HTERT RPE-1 (cell line): ENCODE measurements around the gene ERP27.

Source experiments
- in situ Hi-C: fragments of 300-500 bp; cut with MboI; formaldehyde crosslinking; loops from 4 replicates; pipeline ENCODE4 v1.14.3; 2020; ENCODE audit warnings: low sequenced_read_pairs

Gene ERP27

GRCh38 chr12:14937014-14937413 is 1.3 kb downstream of the ERP27 start:
- in situ Hi-C loops, result no loop called here

DNA sequence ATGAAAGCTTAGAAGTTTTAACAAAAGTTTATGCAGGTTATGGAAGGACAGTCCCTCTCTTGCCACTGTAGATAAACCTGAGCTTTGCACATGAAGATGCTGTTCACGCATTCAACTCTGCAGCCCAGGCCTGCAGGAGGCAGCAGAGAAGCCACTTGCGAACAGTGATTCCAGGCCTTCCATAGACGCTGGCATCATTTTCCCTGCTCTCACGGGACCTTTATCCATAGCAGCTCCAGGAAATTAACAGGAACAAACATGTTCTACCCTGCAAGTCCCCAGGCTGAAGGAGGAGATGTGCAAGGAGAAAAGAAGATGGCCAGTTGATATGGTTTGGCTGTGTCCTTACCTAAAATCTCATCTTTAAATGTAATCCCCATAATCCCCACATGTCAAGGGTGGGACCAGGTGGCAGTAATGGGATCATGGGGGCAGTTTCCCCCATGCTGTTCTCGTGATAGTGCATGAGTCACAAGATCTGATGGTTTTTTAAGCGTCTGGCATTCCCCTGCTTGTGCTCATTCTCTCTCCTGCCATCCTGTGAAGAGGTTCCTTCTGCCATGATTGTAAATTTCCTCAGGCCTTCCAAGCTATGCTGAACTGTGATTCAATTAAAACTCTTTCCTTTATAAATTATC is 2.0 kb downstream of the ERP27 start:
- in situ Hi-C loops, result no loop called here

- in situ Hi-C loops, result no loop called here
These were observed 3.3 kb downstream of the ERP27 start for GRCh38 chr12:14935031-14935430.

- in situ Hi-C loops, result no loop called here
These were observed 3.8 kb downstream of the ERP27 start for GRCh38 chr12:14934511-14934910.

DNA sequence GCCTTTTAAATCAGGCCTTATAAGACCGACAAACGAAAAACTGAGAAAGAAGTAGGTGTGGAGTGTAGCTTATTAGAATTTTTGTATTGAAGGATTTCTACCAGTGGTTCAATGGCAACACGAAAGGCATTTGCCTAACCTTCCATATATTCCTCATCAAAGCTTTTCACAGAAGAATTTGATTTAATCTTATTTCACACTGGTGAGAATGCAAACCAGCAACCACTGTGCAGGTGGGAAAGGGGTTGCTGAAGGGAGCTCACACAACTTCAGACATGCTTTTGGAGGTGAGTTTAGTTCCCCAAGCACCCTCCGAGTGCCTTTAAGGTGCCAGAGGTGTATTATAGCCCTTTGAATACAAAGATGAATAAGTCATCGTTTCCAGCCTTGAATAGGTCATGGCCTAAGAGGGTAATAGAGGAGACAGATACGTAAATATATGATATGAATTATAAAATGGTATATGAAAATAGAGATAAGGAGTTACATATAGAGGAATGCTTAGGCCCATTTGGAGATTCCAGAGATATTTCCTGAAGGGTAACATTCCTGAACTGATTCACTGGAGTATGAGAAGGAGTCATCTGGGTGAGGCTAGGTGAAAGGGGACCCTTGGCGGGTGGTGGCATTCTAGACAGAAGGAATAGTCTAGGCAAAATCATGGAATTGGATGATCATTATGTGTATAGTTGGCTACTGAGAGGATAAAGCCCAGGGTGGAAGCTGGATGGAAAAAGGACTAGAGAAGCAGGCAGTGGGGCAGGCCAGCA is 6.4 kb downstream of the ERP27 start:
- in situ Hi-C loops, result no loop called here

DNA sequence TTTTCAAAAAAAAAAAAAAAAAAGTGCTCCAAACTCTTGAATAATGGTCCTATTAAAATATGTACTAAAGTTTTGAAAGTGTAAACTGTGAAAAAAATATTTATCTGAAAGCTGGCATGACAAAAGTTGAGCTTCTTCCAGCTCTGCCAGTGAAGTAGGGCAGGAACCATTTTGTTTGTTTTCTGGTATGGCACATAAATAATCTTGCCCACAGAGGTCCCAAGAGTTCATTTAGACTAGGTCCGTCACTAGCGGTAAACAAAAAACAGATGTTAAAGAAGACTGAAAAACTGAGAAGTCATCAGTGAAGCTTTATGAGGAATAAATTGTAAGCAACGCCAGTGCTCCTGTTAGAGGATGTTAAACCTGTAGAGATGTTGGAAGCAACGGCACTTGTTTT is 7.0 kb downstream of the ERP27 start:
- in situ Hi-C loops, result no loop called here

GRCh38 chr12:14930299-14930698 is 8.0 kb downstream of the ERP27 start:
- in situ Hi-C loops, result no loop called here

- in situ Hi-C loops, result no loop called here
These were observed 9.4 kb downstream of the ERP27 start for GRCh38 chr12:14928931-14929330.

GRCh38 chr12:14927267-14927666 is 11.1 kb downstream of the ERP27 start:
- in situ Hi-C loops, result no loop called here

GRCh38 chr12:14924541-14924940 is 13.8 kb downstream of the ERP27 start:
- in situ Hi-C loops, result no loop called here

DNA sequence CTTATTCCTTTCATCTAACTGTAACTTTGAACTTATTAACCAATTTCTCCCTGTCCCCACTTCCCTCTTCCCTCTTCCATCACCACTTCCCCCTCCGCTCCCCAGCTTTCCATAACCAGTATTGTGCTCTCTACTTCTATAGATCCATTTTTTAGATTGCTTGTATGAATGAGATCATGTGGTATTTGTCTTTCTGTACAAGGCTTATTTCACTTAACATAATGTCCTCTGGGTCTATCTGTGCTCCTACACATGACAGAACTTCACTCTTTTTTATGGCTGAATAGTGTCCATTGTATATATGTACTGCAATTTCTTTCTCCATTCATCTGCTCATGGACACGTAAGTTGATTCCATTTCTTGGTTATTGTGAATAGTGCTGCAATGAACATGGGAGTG is 14.4 kb downstream of the ERP27 start:
- in situ Hi-C loops, result no loop called here

DNA sequence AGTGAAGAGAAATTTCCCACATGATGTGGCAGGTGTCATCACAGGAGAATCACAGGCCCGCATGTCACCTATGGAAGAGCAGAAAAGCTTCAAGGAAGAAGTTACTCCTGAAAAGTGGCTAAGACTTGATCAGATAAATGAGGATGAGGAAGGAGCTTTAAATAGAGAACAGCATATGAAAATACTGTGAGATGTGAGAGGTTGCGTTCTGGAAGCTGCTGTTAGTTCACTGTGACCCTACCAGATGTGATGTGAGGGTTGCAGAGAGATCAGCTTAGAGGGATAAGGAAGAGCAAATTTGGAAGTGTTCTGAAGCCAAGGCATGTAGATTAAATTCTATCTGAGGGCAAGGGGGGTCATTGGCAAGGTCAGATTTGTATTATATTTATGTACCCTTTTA is 17.1 kb downstream of the ERP27 start:
- in situ Hi-C loops, result no loop called here

- in situ Hi-C loops, result no loop called here
These were observed 17.7 kb downstream of the ERP27 start for GRCh38 chr12:14920475-14921126.

DNA sequence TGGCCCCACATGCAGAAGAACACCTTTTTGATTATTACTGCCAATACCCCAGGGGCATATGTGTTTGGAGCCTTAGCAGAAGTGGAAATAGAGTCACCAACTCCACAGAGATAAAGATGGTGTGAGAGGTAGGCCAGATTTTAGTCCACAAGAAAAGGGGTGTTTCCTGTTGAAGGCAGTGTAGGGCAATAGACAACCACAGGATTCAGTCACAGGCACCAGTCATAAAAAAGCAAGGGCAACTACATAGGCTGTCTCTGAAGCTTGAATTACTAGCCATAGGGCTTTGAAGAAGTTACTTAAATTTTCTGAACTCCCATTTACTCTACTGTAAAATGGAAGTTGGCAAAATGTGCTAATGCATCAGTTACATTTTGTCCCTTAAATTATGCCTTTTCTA is 18.9 kb downstream of the ERP27 start:
- in situ Hi-C loops, result no loop called here

DNA sequence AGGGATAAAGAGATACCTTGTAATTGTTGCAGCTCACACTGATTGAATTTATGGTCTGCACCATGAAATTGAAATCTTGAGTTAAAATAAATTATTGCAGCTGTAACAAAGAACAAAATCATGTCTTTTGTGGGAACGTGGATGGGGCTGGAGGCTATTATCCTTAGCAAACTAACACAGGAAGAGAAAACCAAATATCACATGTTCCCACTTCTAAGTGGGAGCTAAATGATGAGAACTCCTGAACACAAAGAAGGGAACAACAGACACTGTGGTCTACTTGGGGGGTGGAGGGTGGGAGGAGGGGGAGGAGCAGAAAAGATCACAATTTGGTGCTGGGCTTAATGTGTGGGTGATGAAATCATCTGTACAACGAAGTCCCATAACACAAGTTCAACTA is 22.6 kb downstream of the ERP27 start:
- in situ Hi-C loops, result no loop called here

DNA sequence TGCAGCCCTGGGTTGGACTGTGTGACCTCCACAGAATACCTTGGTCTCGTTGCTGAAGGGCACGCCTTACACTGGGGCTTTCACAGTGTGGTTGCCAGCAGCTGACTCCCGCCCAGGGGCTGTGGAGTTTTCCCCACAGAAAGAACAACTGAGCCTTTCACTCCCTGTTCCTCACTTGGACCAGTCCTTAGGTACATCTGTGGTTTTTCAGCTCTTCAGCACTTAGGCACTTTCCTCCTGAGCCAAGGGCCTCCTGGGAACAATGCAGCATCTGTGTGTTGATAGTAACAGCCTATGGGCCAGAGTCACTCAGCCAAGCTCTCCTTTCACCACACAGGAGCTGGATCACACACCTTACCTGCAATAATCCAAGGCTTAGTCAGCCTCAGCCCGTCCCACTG is 25.0 kb downstream of the ERP27 start:
- in situ Hi-C loops, result no loop called here

- in situ Hi-C loops, result no loop called here
These were observed 27.2 kb downstream of the ERP27 start for GRCh38 chr12:14911131-14911530.

- in situ Hi-C loops, result no loop called here
These were observed 28.0 kb downstream of the ERP27 start for GRCh38 chr12:14910090-14910915.

GRCh38 chr12:14907953-14908352 is 30.4 kb downstream of the ERP27 start:
- in situ Hi-C loops, result no loop called here

GRCh38 chr12:14906114-14906513 is 32.2 kb downstream of the ERP27 start:
- in situ Hi-C loops, result no loop called here

DNA sequence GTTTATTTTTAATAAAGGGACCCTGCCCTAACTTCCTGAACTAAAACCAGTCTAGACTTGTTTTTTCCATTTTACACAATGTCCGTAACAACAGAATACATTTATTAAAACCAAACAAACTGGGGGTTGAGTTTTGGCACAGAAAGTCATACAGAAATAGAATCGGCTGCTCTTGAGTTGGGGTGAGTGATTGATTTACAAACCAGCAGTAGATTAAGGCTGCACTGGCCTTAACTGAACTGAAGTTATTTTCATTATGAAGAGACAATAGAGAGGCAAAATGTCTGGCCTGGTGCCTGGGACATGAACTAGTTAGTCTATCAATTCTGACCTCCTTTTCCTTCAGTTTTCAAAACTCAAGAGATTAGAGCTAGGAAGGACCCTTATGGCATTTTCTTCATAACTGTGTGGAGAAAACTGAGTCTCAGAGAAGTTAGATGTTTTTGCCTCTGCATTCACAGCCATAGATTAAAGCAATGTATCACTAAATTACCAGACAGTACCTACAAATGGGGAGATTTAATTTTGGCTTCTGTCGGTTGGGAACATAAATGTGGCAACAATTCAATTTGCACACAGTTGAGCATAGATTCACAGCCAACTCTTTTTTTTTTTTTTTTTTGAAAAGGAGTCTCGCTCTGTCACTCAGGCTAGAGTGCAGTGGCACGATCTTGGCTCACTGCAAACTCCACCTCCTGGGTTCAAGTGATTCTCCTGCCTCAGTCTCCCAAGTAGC is 32.9 kb downstream of the ERP27 start:
- in situ Hi-C loops, result no loop called here
